Tibial artery (tissue), 4 donors: ENCODE measurements around the gene NRXN2.

Source experiments
- DNase-seq, 2 donors: peaks; one replicate each; pipeline ENCODE4 v3.0.0-alpha.2; 2019
- H3K27ac ChIP-seq, 2 donors: fragments of 200-600 bp; sonication (generic) in 1 of 2; 1 replicate in 1 of 2; 2 replicates in 1 of 2; pipeline ENCODE4 v1.5.1; 2018 to 2019; ENCODE audit warnings: mild to moderate bottlenecking in 1 of 2
- H3K27me3 ChIP-seq, 2 donors: fragments of 200-600 bp; sonication (generic) in 1 of 2; one replicate each; pipeline versions ENCODE4 v1.5.1 to v1.6.0; 2016 to 2019
- H3K36me3 ChIP-seq, 3 donors: fragments of 200-600 bp; sonication (generic) in 2 of 3; one replicate each; pipeline ENCODE4 v1.5.1; 2016 to 2019; ENCODE audit warnings: mild to moderate bottlenecking in 2 of 3
- H3K4me1 ChIP-seq, 4 donors: fragments of 200-600 bp; sonication (generic) in 2 of 4; 1 replicate in 3 of 4; 2 replicates in 1 of 4; pipeline ENCODE4 v1.5.1; 2016 to 2019
- H3K4me3 ChIP-seq, 2 donors: fragments of 200-600 bp; sonication (generic) in 1 of 2; 1 replicate in 1 of 2; 2 replicates in 1 of 2; pipeline ENCODE4 v1.5.1; 2018 to 2019; ENCODE audit warnings: mild to moderate bottlenecking in 2 of 2
- H3K9me3 ChIP-seq, 3 donors: fragments of 200-600 bp; sonication (generic) in 1 of 3; one replicate each; pipeline ENCODE4 v1.5.1; 2016 to 2019
- intact Hi-C: fragments of 100-400 bp; cut with DNase I; formaldehyde crosslinking; loops from one replicate; pipeline ENCODE4 v1.15.0; 2023; ENCODE audit warnings: low total_unique reads
- TF ChIP-seq, protein P1 (sequence below), 2 experiments: fragments of 200-600 bp in 1 of 2; fragments of 450-650 bp in 1 of 2; IDR thresholded peaks; one replicate each; pipeline ENCODE4 v1.5.1; 2017 to 2019; ENCODE audit warnings: antibody characterized with exemption in 2 of 2, mild to moderate bottlenecking in 1 of 2, moderate library complexity in 1 of 2

Gene NRXN2

GRCh38 chr11:64744544-64745188, 21.7 kb upstream of the NRXN2 start:
- no peaks in the 10 kb centered on the region for H3K27me3 ChIP-seq
- TF ChIP-seq, protein P1, sequence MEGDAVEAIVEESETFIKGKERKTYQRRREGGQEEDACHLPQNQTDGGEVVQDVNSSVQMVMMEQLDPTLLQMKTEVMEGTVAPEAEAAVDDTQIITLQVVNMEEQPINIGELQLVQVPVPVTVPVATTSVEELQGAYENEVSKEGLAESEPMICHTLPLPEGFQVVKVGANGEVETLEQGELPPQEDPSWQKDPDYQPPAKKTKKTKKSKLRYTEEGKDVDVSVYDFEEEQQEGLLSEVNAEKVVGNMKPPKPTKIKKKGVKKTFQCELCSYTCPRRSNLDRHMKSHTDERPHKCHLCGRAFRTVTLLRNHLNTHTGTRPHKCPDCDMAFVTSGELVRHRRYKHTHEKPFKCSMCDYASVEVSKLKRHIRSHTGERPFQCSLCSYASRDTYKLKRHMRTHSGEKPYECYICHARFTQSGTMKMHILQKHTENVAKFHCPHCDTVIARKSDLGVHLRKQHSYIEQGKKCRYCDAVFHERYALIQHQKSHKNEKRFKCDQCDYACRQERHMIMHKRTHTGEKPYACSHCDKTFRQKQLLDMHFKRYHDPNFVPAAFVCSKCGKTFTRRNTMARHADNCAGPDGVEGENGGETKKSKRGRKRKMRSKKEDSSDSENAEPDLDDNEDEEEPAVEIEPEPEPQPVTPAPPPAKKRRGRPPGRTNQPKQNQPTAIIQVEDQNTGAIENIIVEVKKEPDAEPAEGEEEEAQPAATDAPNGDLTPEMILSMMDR (IDR thresholded peaks at IDR 0.05), result no peak
- H3K4me1 ChIP-seq, result peaks cover 0 to 53% (median 36%) of the 10 kb centered on the region in 4 donors
- no peaks in the 10 kb centered on the region for H3K9me3 ChIP-seq
- DNase-seq, result no peak
- peak overlapping the region; percentile 79 to 87 for H3K4me3 ChIP-seq
- H3K36me3 ChIP-seq, result peaks cover 1 to 7% (median 5%) of the 10 kb centered on the region in 3 donors
- intact Hi-C loops, result no loop called here
- H3K27ac ChIP-seq, result peak overlapping the region; percentile 92 to 97

GRCh38 chr11:64743591-64744543, 20.9 kb upstream of the NRXN2 start, which contains the start of gene RASGRP2:
TSS of gene RASGRP2 (minus strand) at chr11:64744142. CDS start at chr11:64742866, 1,276 bp downstream.
- TF ChIP-seq, protein P1 (IDR thresholded peaks at IDR 0.05), result peak; percentile 78 to 80
- intact Hi-C loops, result no loop called here
- H3K27ac ChIP-seq, result peak within 1 kb of the TSS; percentile 92 to 97
- peaks cover 0 to 53% (median 36%) of the 10 kb centered on the region in 4 donors for H3K4me1 ChIP-seq
- peaks cover 9 to 14% (median 13%) of the 10 kb centered on the region in 3 donors for H3K36me3 ChIP-seq
- peak; percentile 80 to 89 for DNase-seq
- peak within 1 kb of the TSS; percentile 79 to 87 for H3K4me3 ChIP-seq
- H3K27me3 ChIP-seq, result no peaks in the 10 kb centered on the region
- no peaks in the 10 kb centered on the region for H3K9me3 ChIP-seq

DNA sequence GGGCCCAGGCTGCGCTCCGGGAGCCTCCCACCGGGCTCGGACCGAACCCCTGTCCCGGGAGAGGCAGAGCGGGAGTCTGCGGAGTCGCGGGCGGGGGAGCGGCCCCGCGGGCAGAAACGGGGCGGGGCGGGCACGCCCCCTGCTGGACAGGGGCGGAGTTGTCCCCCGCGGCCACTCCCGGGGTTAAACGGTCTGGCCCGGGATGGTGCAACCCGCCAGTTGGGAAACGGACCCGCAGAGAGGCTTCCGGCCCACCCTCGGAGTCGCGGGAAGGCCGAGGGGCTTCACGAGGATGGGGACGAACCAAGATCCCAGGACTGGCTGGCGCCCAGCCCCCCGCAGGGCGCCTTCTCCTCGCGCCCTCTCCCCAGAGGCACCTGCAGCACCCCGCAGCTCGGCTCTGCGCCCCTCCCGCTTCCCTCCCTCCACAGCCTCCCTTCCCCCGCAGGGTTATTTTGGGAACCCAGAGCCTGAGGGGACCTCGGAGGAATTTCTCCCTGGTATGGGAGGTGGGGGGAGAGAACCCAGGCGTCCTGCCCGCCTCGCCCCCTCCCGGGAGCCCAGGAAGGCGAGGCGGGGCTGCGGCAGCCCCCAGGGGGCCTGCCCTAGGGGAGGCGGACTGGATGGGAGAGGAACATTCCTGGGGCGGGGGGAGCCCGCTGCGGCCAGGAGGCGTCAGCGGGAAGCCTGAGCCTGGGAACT, 20.0 kb upstream of the NRXN2 start:
- Histone ChIP-seq H3K27ac (peak overlapping the region; percentile 92 to 97), H3K36me3 (peaks cover 13 to 18% (median 14%) of the 10 kb centered on the region in 3 donors), H3K4me1 (peaks cover 0 to 53% (median 36%) of the 10 kb centered on the region in 4 donors), H3K4me3 (peak overlapping the region; percentile 79 to 87), H3K9me3 (no peaks in the 10 kb centered on the region), H3K27me3 (no peaks in the 10 kb centered on the region)
- peak; percentile 76 to 95 for DNase-seq
- TF ChIP-seq, protein P1 (IDR thresholded peaks at IDR 0.05), result peak; percentile 84 to 86
- intact Hi-C loops, result no loop called here

DNA sequence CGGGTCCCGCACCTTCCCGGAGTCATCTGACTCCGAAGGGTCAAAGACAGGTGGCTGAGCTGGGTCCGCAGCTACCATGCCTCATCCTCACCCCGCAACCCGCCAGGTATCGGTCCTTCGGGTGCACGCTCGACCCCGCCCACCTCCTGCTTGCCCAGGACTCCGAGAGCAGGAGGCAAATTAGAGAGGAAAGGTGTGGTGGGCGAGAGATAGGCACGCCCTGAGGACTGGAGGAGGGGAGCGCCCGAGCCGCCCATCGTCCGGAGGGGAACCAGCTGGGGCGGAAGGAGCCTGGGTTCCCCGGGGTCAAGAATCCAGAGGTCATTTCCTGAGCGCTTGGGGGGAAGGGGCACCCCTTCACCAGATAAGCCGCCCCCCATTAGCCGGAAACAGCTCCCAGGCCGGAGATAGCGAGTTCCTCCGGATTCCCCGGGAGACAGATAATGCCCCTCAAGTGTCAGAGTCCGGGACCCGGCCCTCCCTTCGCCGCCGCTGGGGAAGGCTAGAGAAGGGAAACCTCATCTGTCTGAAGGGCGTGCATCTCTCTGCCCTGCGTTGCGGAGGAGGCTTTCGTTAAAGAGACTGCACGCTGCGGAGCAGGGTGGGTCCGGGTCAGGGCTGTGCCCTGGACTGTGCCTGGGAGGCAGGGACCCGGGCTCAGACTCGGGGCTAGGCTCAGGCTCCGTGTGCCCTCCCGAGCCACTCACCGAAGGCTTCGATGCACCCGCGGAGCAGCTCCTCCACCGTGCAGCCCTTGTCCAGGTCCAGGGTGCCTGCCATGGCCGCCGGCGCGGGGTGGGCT, 19.3 kb upstream of the NRXN2 start:
- H3K36me3 ChIP-seq, result peaks cover 15 to 24% (median 19%) of the 10 kb centered on the region in 3 donors
- peaks cover 0 to 53% (median 36%) of the 10 kb centered on the region in 4 donors for H3K4me1 ChIP-seq
- H3K27ac ChIP-seq, result peak overlapping the region; percentile 92 to 97
- intact Hi-C loops, result no loop called here
- TF ChIP-seq, protein P1 (IDR thresholded peaks at IDR 0.05), result no peak
- no peak for DNase-seq
- no peaks in the 10 kb centered on the region for H3K27me3 ChIP-seq
- peak overlapping the region; percentile 79 to 87 for H3K4me3 ChIP-seq
- H3K9me3 ChIP-seq, result no peaks in the 10 kb centered on the region
